ENCODE results near the gene NUP62CL. TPM values are rescaled to one million over a fixed set of nuclear protein-coding genes. Genes with fewer than 3 reads are reported as not detected.

Gene NUP62CL
- total and polyA plus RNA-seq, 7 donors: 0.08 to 0.34 (median 0.18) TPM; not detected in 4

DNA sequence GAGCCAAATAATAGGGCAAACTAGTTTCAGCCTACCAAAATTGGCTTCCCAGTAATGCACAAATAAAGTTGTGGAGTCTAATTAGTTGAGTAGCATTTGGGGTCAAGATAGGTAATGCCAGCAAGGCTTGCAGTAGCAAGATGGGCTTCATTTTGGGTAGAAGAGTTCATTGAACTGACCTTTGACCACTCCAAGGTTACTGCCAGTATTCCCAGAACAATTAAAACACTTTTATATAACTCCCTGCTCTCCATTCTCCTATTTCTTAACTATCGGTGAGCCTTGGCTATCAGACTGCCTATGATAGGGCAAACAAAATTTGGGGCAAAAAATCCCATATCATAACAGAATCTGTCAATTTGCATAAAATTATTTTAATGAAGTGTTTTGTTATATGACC lies 7.2 kb upstream of the NUP62CL start:
- intact Hi-C loops (cut with DNase I): no loop called here
- ATAC-seq: no peak
- TF ChIP-seq, protein P1, sequence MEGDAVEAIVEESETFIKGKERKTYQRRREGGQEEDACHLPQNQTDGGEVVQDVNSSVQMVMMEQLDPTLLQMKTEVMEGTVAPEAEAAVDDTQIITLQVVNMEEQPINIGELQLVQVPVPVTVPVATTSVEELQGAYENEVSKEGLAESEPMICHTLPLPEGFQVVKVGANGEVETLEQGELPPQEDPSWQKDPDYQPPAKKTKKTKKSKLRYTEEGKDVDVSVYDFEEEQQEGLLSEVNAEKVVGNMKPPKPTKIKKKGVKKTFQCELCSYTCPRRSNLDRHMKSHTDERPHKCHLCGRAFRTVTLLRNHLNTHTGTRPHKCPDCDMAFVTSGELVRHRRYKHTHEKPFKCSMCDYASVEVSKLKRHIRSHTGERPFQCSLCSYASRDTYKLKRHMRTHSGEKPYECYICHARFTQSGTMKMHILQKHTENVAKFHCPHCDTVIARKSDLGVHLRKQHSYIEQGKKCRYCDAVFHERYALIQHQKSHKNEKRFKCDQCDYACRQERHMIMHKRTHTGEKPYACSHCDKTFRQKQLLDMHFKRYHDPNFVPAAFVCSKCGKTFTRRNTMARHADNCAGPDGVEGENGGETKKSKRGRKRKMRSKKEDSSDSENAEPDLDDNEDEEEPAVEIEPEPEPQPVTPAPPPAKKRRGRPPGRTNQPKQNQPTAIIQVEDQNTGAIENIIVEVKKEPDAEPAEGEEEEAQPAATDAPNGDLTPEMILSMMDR (IDR thresholded peaks at IDR 0.05): no peak
- no peaks in the 10 kb centered on the region for H3K36me3 ChIP-seq (ENCODE audit: insufficient read depth in 1 of 2, low read depth in 1 of 2)
- no peak overlapping the region for H3K27ac ChIP-seq
- no peaks in the 10 kb centered on the region for H3K9me3 ChIP-seq
- H3K27me3 ChIP-seq (ENCODE audit: insufficient read depth in 3 of 3, low read length in 2 of 3): peaks cover 0 to 18% (median 0%) of the 10 kb centered on the region in 3 donors
- H3K4me3 ChIP-seq: no peak overlapping the region
- no peaks in the 10 kb centered on the region for H3K4me1 ChIP-seq
- no peak for DNase-seq
- WGBS, 3 donors: 78 to 90% (median 83%) methylated on average over 1 of the region's 1 CpG

DNA sequence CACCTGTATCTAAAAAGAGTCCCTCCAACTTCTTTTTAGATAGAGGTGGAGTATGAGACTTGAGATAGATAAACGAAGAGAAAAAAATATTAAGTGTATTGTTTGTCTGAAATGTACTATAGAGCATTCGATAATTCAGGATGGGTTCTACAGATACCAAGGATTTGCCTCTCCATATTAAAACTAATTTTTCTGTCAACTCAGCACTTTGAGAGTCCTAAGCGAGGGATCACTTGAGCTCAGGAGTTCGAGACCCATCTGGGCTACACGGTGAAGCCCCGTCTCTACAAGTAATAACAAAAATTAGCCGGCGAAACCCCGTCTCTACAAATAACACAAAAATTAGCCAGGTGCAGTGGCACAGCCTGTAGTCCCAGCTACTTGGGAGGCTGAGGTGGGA lies 1.7 kb upstream of the NUP62CL start:
- Histone ChIP-seq H3K27ac (no peak overlapping the region), H3K36me3 (ENCODE audit: insufficient read depth in 1 of 2, low read depth in 1 of 2) (no peaks in the 10 kb centered on the region), H3K4me1 (no peaks in the 10 kb centered on the region), H3K27me3 (ENCODE audit: insufficient read depth in 3 of 3, low read length in 2 of 3) (peaks cover 0 to 19% (median 3%) of the 10 kb centered on the region in 3 donors), H3K9me3 (peaks cover 7% of the 10 kb centered on the region), H3K4me3 (no peak overlapping the region)
- TF ChIP-seq, protein P1 (IDR thresholded peaks at IDR 0.05): no peak
- WGBS, 3 donors: 93 to 97% (median 94%) methylated on average over 9 of the region's 9 CpGs
- DNase-seq (no peak), ATAC-seq (no peak)
- intact Hi-C loops (cut with DNase I): no loop called here

DNA sequence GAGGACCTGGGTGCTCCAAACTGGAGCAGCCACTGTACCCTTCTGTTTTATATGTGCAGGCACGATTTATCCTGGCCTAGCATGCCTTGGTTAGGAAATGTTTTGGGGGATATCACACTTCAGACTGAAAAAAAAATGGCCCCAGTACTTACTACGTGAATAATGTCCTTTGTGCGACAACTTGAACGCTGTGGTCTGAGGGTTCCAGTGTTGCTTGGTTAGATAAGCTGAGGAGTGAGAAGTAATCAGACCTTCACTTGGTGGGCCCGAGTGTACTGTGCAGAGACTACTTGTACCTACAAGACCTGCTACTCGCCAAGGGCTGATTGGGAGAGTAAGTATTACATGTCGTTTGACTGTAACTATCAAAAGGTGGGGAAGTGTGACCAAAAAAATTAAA lies 856 bp upstream of the NUP62CL start:
- no peaks in the 10 kb centered on the region for H3K4me1 ChIP-seq
- no peak overlapping the region for H3K27ac ChIP-seq
- ATAC-seq: no peak
- H3K36me3 ChIP-seq (ENCODE audit: insufficient read depth in 1 of 2, low read depth in 1 of 2): no peaks in the 10 kb centered on the region
- peaks cover 0 to 18% (median 3%) of the 10 kb centered on the region in 3 donors for H3K27me3 ChIP-seq (ENCODE audit: insufficient read depth in 3 of 3, low read length in 2 of 3)
- no peak overlapping the region for H3K4me3 ChIP-seq
- 78 to 94% (median 92%) methylated on average over 7 of the region's 7 CpGs for WGBS, 3 donors
- DNase-seq: no peak
- peaks cover 7% of the 10 kb centered on the region for H3K9me3 ChIP-seq
- TF ChIP-seq, protein P1 (IDR thresholded peaks at IDR 0.05): no peak
- intact Hi-C loops (cut with DNase I): no loop called here

DNA sequence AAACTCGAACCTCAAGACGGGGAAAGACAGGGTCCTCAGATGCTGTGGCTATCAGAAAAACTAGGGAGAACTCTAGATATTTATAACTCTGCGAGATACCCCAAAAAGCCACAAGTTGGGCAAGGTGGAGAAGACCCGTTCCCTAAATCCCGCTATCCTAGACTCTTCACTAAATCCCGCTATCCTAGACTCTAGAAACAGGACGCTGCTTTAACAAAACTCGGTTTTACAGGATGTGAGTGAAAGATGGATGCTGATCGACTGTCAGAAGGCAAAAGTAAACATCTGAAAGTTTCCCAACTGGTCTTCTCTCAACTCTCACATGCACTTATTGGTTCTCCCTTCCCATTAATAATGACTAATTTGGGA lies 448 bp upstream of the NUP62CL start:
- intact Hi-C loops (cut with DNase I): no loop called here
- no peak for ATAC-seq
- 47 to 54% (median 50%) methylated on average over 9 of the region's 9 CpGs for WGBS, 3 donors
- no peaks in the 10 kb centered on the region for H3K36me3 ChIP-seq (ENCODE audit: insufficient read depth in 1 of 2, low read depth in 1 of 2)
- peaks cover 0 to 18% (median 3%) of the 10 kb centered on the region in 3 donors for H3K27me3 ChIP-seq (ENCODE audit: insufficient read depth in 3 of 3, low read length in 2 of 3)
- H3K27ac ChIP-seq: no peak overlapping the region
- DNase-seq: no peak
- H3K4me1 ChIP-seq: no peaks in the 10 kb centered on the region
- peak overlapping the region; percentile 59 for H3K4me3 ChIP-seq
- peaks cover 7% of the 10 kb centered on the region for H3K9me3 ChIP-seq
- TF ChIP-seq, protein P1 (IDR thresholded peaks at IDR 0.05): no peak

DNA sequence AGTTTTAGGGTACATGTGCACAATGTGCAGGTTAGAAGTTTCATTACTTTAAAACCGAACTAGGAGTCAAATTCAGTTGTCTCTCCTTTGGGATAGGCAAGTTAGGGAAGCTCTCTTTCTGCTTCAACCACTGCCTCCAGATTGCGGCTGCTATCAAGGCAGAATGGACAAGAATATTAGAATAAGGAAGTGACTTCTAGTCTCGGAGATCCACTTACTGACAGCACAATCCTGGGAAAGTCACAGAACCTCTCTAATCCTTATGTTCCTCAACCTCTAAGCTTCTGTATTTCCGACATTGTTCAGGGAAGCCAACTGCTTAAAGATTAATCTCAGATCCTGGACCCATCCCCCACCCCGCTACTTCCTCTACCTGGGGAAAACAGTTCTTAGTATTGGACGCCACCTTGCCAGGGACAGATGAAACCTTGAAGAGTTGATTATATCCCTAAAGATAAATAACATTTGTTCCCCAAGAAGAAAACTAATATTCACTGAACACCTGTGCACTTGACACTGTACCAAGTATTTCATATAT lies 2.1 kb downstream of the NUP62CL start:
- ATAC-seq (no peak), DNase-seq (no peak)
- 78 to 86% (median 85%) methylated on average over 6 of the region's 6 CpGs for WGBS, 3 donors
- peaks cover 0 to 18% (median 3%) of the 10 kb centered on the region in 3 donors for H3K27me3 ChIP-seq (ENCODE audit: insufficient read depth in 3 of 3, low read length in 2 of 3)
- H3K27ac ChIP-seq: no peak overlapping the region
- TF ChIP-seq, protein P1 (IDR thresholded peaks at IDR 0.05): no peak
- no peaks in the 10 kb centered on the region for H3K36me3 ChIP-seq (ENCODE audit: insufficient read depth in 1 of 2, low read depth in 1 of 2)
- H3K9me3 ChIP-seq: peaks cover 7% of the 10 kb centered on the region
- no peaks in the 10 kb centered on the region for H3K4me1 ChIP-seq
- intact Hi-C loops (cut with DNase I): no loop called here
- H3K4me3 ChIP-seq: no peak overlapping the region

Data from psoas muscle (tissue), 8 donors.